ENCODE data around the gene RBMS3. TPM values are rescaled to one million over a fixed set of nuclear protein-coding genes. Genes with fewer than 3 reads are reported as not detected.

The RBMS3 gene
- total RNA-seq, 1 donor from 2014 or later, result 58.5 TPM

DNA sequence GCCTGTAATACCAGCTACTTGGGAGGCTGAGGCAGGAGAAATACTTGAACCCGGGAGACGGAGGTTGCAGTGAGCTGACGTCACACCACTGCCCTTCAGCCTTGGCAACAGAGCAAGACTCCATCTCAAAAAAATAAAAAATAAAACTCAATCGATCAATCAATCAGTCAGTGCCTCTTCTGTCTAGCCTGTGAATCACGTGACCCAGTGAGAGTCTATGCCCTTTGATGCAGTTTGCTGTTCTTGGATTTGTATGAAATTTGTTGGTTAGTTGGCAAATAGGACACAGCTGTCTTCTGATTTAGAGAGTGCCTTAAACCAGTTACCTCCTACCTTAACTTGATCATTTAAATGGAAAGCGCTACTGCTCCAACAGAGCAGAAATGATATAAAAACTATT lies 3.6 kb upstream of the RBMS3 start:
- Histone ChIP-seq H3K27me3 (ENCODE audit: low read depth) (no peaks in the 10 kb centered on the region), H3K9me3 (no peaks in the 10 kb centered on the region), H3K36me3 (no peaks in the 10 kb centered on the region), H3K4me3 (no peak overlapping the region), H3K4me1 (no peaks in the 10 kb centered on the region), H3K27ac (no peak overlapping the region)
- ATAC-seq (no peak), DNase-seq (no peak)
- TF ChIP-seq, protein P1, sequence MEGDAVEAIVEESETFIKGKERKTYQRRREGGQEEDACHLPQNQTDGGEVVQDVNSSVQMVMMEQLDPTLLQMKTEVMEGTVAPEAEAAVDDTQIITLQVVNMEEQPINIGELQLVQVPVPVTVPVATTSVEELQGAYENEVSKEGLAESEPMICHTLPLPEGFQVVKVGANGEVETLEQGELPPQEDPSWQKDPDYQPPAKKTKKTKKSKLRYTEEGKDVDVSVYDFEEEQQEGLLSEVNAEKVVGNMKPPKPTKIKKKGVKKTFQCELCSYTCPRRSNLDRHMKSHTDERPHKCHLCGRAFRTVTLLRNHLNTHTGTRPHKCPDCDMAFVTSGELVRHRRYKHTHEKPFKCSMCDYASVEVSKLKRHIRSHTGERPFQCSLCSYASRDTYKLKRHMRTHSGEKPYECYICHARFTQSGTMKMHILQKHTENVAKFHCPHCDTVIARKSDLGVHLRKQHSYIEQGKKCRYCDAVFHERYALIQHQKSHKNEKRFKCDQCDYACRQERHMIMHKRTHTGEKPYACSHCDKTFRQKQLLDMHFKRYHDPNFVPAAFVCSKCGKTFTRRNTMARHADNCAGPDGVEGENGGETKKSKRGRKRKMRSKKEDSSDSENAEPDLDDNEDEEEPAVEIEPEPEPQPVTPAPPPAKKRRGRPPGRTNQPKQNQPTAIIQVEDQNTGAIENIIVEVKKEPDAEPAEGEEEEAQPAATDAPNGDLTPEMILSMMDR (IDR thresholded peaks at IDR 0.05), result no peak
- intact Hi-C loops (cut with DNase I), result no loop called here

DNA sequence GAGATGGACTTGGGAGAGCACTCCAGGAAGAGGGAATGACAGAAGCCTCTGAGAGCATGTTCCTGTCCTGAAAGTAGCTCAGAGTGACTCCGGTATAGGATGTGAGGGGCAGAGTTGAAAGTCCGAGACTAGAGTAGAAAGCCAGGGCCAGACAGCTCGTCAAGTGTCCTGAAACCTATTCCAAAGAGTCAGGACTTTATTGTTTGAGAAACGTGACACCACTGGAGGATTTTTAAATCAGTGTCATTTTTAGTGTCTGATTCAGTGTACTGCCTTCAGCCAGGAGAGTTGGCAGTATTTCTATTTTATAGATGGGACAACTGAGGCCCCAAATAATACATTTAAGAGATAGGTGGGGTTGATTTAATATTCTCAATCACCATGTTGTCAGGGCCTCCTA lies 1.6 kb upstream of the RBMS3 start:
- no peaks in the 10 kb centered on the region for H3K9me3 ChIP-seq
- no peaks in the 10 kb centered on the region for H3K27me3 ChIP-seq (ENCODE audit: low read depth)
- H3K36me3 ChIP-seq, result no peaks in the 10 kb centered on the region
- intact Hi-C loops (cut with DNase I), result no loop called here
- H3K4me3 ChIP-seq, result peak overlapping the region; percentile 64
- ATAC-seq (no peak), DNase-seq (no peak)
- H3K4me1 ChIP-seq, result no peaks in the 10 kb centered on the region
- no peak overlapping the region for H3K27ac ChIP-seq
- TF ChIP-seq, protein P1 (IDR thresholded peaks at IDR 0.05), result no peak

DNA sequence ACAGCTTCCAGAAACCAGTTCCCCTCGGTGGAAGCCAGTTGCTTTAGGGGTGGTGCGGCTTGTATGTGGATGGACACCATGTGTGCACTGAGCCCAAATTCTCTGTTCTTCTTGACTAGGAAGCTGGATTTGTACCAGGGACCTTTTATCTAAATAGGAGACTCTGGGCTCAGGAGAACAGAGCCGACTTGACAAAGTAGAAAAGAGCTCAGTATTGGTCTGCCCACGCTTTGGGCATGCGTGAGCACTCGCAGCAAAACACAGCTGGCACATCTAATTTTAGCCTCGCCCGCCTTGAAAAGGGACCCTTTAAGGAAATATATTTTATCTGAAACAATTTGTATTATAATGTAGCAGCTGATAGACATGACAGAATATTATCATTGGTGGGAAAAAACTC lies 1.1 kb upstream of the RBMS3 start:
- DNase-seq, result no peak
- intact Hi-C loops (cut with DNase I), result loop anchor here (10.0 kb wide), 1 partner anchor 55 kb away; no protein-coding TSS in a partner anchor
- Histone ChIP-seq H3K27me3 (ENCODE audit: low read depth) (no peaks in the 10 kb centered on the region), H3K27ac (no peak overlapping the region), H3K9me3 (no peaks in the 10 kb centered on the region), H3K4me3 (peak overlapping the region; percentile 64), H3K4me1 (no peaks in the 10 kb centered on the region), H3K36me3 (no peaks in the 10 kb centered on the region)
- TF ChIP-seq, protein P1 (IDR thresholded peaks at IDR 0.05), result no peak
- ATAC-seq, result no peak

DNA sequence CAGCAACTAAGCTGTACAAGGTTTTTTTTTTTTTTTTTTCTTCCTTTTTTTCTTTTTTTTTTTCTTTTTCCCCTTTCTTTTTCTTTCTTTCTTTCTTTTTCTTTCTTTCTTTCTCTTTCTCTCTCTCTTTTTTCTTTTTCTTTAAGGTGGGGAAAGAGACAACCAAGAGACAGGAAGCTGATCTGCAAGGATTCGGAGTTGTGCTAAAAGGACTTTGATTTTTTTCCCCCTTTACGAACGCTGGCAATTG lies 148 bp downstream of the RBMS3 start:
- no peaks in the 10 kb centered on the region for H3K9me3 ChIP-seq
- H3K36me3 ChIP-seq, result no peaks in the 10 kb centered on the region
- no peak for DNase-seq
- H3K27ac ChIP-seq, result peak overlapping the region; percentile 85
- intact Hi-C loops (cut with DNase I), result loop anchor here (10.0 kb wide), 1 partner anchor 54 kb away; no protein-coding TSS in a partner anchor
- TF ChIP-seq, protein P1 (IDR thresholded peaks at IDR 0.05), result no peak
- no peaks in the 10 kb centered on the region for H3K27me3 ChIP-seq (ENCODE audit: low read depth)
- no peaks in the 10 kb centered on the region for H3K4me1 ChIP-seq
- no peak for ATAC-seq
- peak overlapping the region; percentile 64 for H3K4me3 ChIP-seq

DNA sequence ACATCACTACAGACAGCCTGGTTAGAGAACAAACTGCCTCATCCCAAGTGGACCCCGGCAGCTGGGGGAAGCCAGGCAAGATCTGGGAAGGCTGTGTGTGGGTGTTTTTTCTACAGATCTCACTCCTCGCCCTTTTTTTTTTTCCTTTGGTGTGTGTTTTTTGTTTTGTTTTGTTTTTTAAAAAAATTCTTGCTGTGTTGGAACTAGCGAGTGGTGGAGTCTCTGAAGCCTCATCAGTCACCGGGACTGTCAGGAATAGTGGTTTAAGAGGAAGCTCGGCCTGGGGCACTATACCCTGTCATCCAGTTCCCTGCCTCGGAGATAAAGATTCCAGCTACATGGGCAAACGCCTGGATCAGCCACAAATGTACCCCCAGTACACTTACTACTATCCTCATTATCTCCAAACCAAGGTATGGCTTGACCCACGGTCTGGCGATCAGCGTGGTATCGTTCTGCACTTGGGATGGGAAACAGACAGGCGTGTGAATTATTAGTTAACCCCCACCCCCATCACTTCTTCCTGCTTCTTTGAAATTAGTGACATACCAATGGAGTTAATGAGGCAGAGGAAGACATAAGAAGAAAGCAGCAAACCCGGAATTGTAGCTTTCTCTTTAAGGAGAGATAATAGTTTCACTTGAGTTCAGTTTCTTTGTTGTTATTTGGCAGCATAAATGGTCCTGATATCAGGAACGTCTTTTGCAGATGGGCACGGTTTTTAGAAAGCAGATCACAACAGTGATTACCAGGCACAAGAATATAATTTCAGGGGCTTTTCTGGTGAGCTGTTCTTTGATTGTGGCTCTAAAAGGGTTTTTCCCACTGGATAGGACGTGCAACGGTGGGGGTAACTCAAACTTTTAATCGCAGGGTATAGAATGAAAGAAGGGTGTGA lies 722 bp downstream of the RBMS3 start:
- DNase-seq, result no peak
- H3K4me3 ChIP-seq, result peak overlapping the region; percentile 64
- H3K27me3 ChIP-seq (ENCODE audit: low read depth), result no peaks in the 10 kb centered on the region
- TF ChIP-seq, protein P1 (IDR thresholded peaks at IDR 0.05), result no peak
- no peaks in the 10 kb centered on the region for H3K4me1 ChIP-seq
- ATAC-seq, result peak; percentile 29 to 49
- H3K36me3 ChIP-seq, result no peaks in the 10 kb centered on the region
- peak overlapping the region; percentile 85 for H3K27ac ChIP-seq
- no peaks in the 10 kb centered on the region for H3K9me3 ChIP-seq
- intact Hi-C loops (cut with DNase I), result loop anchor here (10.0 kb wide), 1 partner anchor 53 kb away; no protein-coding TSS in a partner anchor

Data from lower lobe of right lung (tissue), 2 donors.